Hematopoietic multipotent progenitor cell treated with erythropoietin and hydrocortisone succinate and interleukin-3 and kit ligand, for 8 days (in vitro differentiated cells): Measurements from ENCODE around the gene DDX59.

ENCODE experiments used
- DNase-seq: peaks from one replicate; pipeline ENCODE4 v3.0.0-alpha.2; 2015

Gene DDX59

GRCh38 chr1:200669314-200670241 lies at the start of gene DDX59:
DDX59 (minus strand) TSS chr1:200669907; CDS start chr1:200666740, 3,167 bp downstream.
- DNase-seq = peak; percentile 93

DNA sequence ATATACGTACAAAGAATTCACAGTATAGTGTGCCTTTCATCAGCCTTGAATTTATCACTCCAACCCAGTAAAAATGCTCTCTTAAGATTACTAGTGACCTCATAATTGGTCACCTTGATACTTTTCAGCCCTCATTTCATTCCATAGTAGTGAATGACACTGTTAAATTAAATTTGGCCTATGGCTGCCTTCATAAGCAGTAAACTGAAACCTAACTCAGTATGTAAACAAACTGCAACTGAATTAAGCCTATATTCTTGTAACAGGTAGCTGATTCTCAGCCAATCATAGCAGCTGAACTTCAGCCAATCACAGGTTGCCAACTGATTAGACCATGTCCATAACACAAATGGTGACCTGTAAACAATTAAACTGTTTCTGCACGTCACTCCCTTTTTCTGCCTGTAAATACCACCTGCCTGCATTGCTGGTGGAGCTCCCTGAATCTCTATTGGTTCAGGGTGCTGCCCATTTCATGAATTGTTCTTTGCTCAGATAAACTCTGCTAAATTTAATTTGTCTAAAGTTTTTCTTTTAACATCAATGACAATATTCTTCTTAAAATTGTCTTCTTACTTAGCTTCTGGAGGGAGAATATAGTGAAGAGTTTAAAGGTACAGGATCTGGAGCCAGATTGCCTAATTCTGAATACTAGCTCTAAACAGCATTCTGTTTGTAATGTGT lies 44.9 kb upstream of the DDX59 start:
- DNase-seq = no peak

GRCh38 chr1:200710166-200710565 lies 40.5 kb upstream of the DDX59 start:
- DNase-seq = peak; percentile 4

DNA sequence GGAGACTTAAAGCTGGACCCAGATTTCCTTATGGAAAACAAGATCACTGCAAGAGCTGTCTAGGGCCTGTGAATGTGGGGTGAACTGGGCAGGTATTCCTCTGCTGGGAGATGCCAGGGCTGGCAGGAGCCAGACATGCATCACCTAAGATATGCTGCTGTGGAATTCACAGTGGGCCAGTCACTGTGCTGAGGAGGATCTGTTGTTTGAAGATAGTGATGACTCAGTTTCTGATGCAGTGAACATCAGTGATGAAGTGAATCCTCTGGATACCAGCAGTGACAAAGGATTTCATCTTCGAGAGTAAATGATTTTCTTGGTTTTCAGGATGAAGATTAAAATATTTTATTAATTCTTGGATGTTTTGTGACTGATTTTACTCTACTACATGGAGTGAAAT lies 39.1 kb upstream of the DDX59 start:
- DNase-seq = peak; percentile 25

GRCh38 chr1:200708161-200708560 lies 38.5 kb upstream of the DDX59 start:
- DNase-seq = no peak

GRCh38 chr1:200707116-200707515 lies 37.4 kb upstream of the DDX59 start:
- DNase-seq = no peak

- no peak for DNase-seq
These were observed 36.6 kb upstream of the DDX59 start for GRCh38 chr1:200706111-200706814.

DNA sequence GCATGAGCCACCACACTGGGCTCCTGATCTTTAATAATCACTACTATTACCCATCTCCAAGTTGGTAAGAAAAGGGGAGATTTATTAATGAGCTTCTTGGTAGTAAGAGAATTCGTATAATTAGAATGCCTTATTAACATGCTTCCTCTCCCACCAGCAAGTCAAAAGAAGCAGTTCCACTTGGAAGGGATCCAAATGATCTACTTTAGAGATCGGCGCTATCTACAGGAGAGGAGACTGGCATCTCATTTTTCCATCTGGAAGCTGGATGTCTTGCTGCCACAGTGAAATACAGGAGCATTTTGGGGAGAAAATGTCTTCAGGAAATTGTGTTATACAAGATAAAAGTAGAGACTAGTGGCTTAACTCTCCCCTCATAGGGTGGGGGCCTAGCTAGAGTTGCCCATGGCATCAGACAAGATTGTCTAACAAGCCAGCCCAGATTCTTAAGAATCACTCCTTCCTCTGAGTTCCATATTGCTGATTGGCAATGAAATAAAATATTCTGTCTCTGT lies 35.3 kb upstream of the DDX59 start:
- DNase-seq = no peak

DNA sequence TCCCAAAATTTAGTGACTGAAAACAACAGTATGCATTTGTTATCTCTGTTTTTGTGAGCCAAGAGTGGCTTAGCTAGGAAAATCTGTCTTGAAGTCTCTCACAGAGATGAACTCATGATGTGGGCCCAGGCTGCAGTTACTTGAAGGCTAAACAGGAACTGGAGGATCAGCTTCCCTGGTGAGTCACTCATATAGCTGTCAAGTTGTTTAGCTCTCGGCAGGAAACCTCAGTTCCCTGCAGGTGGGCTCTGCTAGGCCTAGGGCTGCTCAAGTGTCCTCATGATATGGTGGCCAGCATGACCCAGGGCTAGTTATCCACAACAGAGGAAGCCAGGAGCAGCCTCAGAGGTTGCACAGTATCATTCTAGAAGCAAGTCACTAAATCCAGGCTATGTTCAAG lies 30.2 kb upstream of the DDX59 start:
- no peak for DNase-seq

- DNase-seq = no peak
These were observed 25.0 kb upstream of the DDX59 start for GRCh38 chr1:200694738-200695137.

DNA sequence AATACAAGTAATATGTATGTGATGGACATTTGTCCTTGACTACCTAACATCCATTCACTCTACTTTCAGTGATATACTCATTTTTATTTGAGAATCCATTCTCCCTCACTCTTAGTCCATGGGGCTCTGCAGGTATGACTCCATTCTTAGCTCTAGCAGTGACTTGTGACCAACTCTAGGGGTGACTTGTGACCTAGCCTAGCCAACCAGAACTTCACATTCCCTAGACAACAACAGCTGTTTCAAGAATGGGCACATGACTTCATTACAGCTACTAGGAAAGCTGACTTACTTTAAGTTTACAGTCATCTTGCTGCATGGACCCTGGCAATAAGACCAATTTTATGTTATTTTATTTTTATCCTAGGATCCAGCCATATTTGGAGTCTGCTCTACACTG lies 23.6 kb upstream of the DDX59 start:
- no peak for DNase-seq

DNA sequence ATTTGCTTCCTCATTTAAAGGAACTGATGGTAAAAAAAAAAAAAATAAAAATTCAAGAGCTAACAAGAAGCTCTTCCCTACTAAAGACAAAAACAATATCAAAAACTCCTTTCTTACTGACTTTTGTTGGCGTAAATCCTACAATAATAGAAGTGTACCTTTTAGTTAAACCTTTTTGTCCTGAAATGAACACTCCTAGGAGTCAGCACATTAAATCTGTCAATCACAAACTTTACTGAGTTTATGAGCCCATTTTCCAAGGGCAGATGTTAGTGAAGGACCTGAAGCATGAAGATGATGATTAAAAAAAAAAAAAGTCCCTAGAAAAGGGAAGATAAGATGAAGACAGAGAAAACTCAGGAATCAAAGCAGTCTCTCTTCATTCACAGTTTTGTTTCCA lies 22.6 kb upstream of the DDX59 start:
- no peak for DNase-seq

DNA sequence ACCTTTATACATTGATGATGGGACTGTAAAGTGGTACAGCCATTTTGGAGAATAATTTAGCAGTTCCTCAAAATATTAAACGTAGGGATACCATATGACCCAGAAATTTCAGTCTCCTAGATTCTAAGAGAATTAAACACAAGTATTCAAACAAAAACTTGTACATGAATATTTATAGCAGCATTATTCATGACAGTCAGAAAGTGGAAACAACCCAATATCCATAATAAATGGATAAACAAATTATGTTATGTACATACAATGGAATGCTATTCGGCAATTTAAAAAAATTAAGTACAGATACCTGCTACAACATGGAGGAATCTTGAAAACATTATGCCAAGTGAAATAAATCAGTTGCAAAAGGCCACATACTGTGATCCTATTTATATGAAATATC lies 16.9 kb upstream of the DDX59 start:
- no peak for DNase-seq

DNA sequence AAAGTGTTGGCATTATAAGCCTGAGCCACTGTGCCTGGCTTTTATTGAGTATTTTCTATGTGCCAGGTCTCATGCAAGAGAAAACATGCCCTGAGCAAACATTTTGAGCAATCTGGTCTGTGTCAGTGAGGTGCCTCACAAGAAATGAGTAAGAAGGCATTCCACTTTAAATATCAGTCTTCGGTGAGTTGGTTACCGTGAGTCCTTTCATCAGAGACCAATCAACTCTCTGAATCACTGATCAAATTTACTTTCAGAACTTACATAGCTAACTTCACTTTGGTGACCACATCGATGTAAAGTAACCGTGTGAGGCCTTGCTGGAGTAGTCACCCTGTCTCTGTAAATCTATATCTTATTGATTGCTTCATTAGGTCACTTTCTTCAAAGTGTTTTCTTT lies 14.3 kb upstream of the DDX59 start:
- no peak for DNase-seq

GRCh38 chr1:200683298-200683697 lies 13.6 kb upstream of the DDX59 start:
- DNase-seq = no peak

DNA sequence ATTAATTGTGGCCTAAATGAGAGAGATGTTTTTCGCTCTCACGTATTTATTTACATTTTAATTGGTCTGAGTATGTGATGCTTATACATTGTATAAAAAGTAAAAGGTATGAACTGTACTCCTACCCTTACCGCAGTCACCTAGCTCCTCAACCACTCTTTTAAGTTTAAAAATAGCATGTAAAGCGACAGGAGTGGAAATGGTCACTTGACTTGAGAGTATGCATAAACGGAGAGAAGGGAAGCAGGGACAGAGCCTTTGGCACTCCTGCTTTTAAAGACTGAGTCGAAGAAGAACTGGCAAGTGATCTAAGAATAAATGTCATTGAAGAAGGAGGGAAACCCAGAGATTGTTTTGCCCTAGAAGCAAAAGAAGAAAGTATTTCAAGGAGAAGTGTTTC lies 11.5 kb upstream of the DDX59 start:
- DNase-seq = no peak

DNA sequence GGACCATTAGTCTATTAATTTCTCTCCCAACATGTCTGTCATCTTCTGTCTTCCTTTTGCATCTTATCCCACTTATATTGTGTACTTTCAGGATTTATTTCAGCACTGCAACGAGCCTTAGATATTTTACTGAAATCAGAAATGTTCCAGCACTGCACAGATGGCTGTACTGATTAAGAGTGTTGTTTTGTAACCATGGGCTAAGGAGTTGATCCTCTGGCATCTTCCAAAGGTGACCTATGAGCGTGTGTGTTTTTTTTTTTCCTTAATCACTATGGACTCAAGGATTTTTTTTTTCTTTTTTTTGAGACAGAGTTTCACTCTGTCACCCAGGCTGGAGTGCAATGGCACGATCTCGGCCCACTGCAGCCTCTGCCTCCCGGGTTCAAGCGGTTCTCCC lies 7.1 kb upstream of the DDX59 start:
- DNase-seq = no peak

GRCh38 chr1:200675588-200675852 lies 5.8 kb upstream of the DDX59 start:
- DNase-seq = no peak

- DNase-seq = no peak
These were observed 5.3 kb upstream of the DDX59 start for GRCh38 chr1:200674838-200675587.

GRCh38 chr1:200673952-200674823 lies 4.5 kb upstream of the DDX59 start:
- no peak for DNase-seq

- peak; percentile 7 for DNase-seq
These were observed 1.6 kb upstream of the DDX59 start for GRCh38 chr1:200671235-200671786.
